CD4-positive, alpha-beta T cell (primary cell): ENCODE results near the gene B3GNT3. TPM values are rescaled to one million over a fixed set of nuclear protein-coding genes. Genes with fewer than 3 reads are reported as not detected.

Experiments used
- ATAC-seq: fragments of 200-7000 bp; cut with Tn5 transposase; one replicate; pipeline ENCODE4 v1.10.0; 2022; ENCODE audit warnings: mild to moderate bottlenecking; ENCODE audit not compliant: poor library complexity
- CTCF ChIA-PET: fragments of 350-600 bp; sonication (Branson Sonifier 250); formaldehyde crosslinking; loops from one replicate; lab custom pipeline; 2021; ENCODE audit warnings: antibody characterized with exemption, inconsistent platforms; lab: Charles Lee
- POLR2A ChIA-PET: fragments of 350-600 bp; sonication (Branson Sonifier 250); formaldehyde crosslinking; loops from one replicate; lab custom pipeline; 2021; ENCODE audit warnings: antibody characterized with exemption, inconsistent platforms; lab: Charles Lee
- DNase-seq, 14 experiments: peaks; one replicate each; pipeline ENCODE4 v3.0.0-alpha.2; 2013 to 2020; ENCODE audit warnings: mixed read lengths in 2 of 14
- H3K27ac ChIP-seq, 2 donors: one replicate each; pipeline versions ENCODE4 v1.5.1 to v1.7.0; 2013; ENCODE audit warnings: low read length in 2 of 2, low read depth in 1 of 2, mild to moderate bottlenecking in 1 of 2
- H3K27me3 ChIP-seq, 2 experiments: 1 replicate in 1 of 2; 2 replicates in 1 of 2; pipeline versions ENCODE4 v1.6.1 to v1.7.0; 2013; ENCODE audit warnings: low read length in 2 of 2, control low read depth in 1 of 2, mild to moderate bottlenecking in 1 of 2, moderate library complexity in 1 of 2; ENCODE audit not compliant: insufficient read depth in 2 of 2, control insufficient read depth in 1 of 2
- H3K36me3 ChIP-seq: one replicate; pipeline ENCODE4 v1.6.1; 2013; ENCODE audit warnings: low read length, control low read depth; ENCODE audit not compliant: insufficient read depth
- H3K4me1 ChIP-seq: one replicate; pipeline ENCODE4 v1.6.1; 2013; ENCODE audit warnings: low read length, control low read depth; ENCODE audit not compliant: insufficient read depth
- H3K4me3 ChIP-seq: one replicate; pipeline ENCODE4 v1.5.1; 2013; ENCODE audit warnings: mild to moderate bottlenecking, low read length, moderate library complexity
- H3K9me3 ChIP-seq, 2 experiments: 1 replicate in 1 of 2; 2 replicates in 1 of 2; pipeline versions ENCODE4 v1.6.1 to v1.7.0; 2013; ENCODE audit warnings: low read length in 2 of 2, mild to moderate bottlenecking in 2 of 2, control low read depth in 1 of 2, moderate library complexity in 1 of 2; ENCODE audit not compliant: control insufficient read depth in 1 of 2, insufficient read depth in 1 of 2
- H3K27ac Mint-ChIP-seq: one replicate; pipeline ENCODE4 v1.8.0; 2020; ENCODE audit warnings: mixed read lengths
- H3K27me3 Mint-ChIP-seq: one replicate; pipeline ENCODE4 v1.8.0; 2021; ENCODE audit warnings: mixed read lengths
- H3K36me3 Mint-ChIP-seq: one replicate; pipeline ENCODE4 v1.8.0; 2021; ENCODE audit warnings: low read depth, mixed read lengths
- H3K4me1 Mint-ChIP-seq: one replicate; pipeline ENCODE4 v1.8.0; 2021; ENCODE audit warnings: low read depth, mixed read lengths
- H3K4me3 Mint-ChIP-seq: one replicate; pipeline ENCODE4 v1.8.0; 2020; ENCODE audit warnings: mild to moderate bottlenecking, mixed read lengths
- H3K9me3 Mint-ChIP-seq: one replicate; pipeline ENCODE4 v1.8.0; 2020; ENCODE audit warnings: mixed read lengths
- intact Hi-C, 2 experiments: fragments of 100-400 bp; cut with DNase I in 1 of 2; cut with micrococcal nuclease in 1 of 2; formaldehyde crosslinking; loops; one replicate each; pipeline versions ENCODE4 v1.15.1 to v1.9.0; 2023 to 2025; cut with DNase I, micrococcal nuclease
- total RNA-seq, 174 experiments: library from RNA in 2 of 174; stranded (reverse) in 2 of 174; gene quantifications; one replicate each; pipeline ENCODE4 v1.2.3 and lab custom pipeline; 2021 to 2026
- TF ChIP-seq, protein P1 (sequence below): fragments of 200-600 bp; IDR thresholded peaks from one replicate; pipeline ENCODE4 v1.8.0; 2022; ENCODE audit warnings: antibody characterized with exemption, mild to moderate bottlenecking

The B3GNT3 gene
- total RNA-seq, 2 experiments from 2014 or later: 0.39 to 0.52 TPM

DNA sequence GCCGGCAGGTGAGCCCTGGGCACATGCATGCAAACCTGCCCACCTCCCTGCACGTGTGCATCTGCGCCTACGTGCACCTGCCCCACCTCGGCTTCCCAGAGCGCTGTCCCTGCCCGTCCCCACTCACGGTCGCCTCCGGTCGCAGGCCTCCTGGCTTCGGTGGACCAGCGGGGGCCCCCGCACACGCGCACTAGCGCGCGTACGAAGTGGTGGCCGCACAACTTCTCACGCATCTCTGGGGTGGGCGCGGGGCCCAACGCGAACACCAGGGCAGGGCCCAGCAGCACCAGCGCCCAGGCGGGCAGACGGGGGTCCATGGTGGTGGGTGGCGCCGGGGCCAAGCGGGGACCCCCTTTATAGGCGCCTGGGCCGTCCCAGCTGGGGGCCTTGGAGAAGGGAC, 26.3 kb downstream of the B3GNT3 start, which contains the start of gene INSL3:
INSL3 (minus strand) TSS at position 330 of the 400 bp plus-strand sequence; CDS start at position 317, 13 bp downstream.
- Histone ChIP-seq H3K4me1 (no peaks in the 10 kb centered on the region), H3K4me3 (no peak within 1 kb of the TSS), H3K27me3 (no peaks in the 10 kb centered on the region), H3K27ac (no peak within 1 kb of the TSS), H3K9me3 (no peaks in the 10 kb centered on the region), H3K36me3 (peaks cover 15% of the 10 kb centered on the region)
- Mint-ChIP-seq H3K4me1 (no peaks in the 10 kb centered on the region), H3K27me3 (no peaks in the 10 kb centered on the region), H3K27ac (no peak within 1 kb of the TSS), H3K9me3 (no peaks in the 10 kb centered on the region), H3K36me3 (peaks cover 21% of the 10 kb centered on the region), H3K4me3 (no peak within 1 kb of the TSS)
- ATAC-seq: no peak
- intact Hi-C loops: no loop called here
- TF ChIP-seq, protein P1, sequence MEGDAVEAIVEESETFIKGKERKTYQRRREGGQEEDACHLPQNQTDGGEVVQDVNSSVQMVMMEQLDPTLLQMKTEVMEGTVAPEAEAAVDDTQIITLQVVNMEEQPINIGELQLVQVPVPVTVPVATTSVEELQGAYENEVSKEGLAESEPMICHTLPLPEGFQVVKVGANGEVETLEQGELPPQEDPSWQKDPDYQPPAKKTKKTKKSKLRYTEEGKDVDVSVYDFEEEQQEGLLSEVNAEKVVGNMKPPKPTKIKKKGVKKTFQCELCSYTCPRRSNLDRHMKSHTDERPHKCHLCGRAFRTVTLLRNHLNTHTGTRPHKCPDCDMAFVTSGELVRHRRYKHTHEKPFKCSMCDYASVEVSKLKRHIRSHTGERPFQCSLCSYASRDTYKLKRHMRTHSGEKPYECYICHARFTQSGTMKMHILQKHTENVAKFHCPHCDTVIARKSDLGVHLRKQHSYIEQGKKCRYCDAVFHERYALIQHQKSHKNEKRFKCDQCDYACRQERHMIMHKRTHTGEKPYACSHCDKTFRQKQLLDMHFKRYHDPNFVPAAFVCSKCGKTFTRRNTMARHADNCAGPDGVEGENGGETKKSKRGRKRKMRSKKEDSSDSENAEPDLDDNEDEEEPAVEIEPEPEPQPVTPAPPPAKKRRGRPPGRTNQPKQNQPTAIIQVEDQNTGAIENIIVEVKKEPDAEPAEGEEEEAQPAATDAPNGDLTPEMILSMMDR: no peak
- DNase-seq: no peak
- POLR2A ChIA-PET: no interaction called here
- CTCF ChIA-PET: no interaction called here

- no peaks in the 10 kb centered on the region for H3K9me3 Mint-ChIP-seq
- Histone ChIP-seq H3K27ac (no peak overlapping the region), H3K36me3 (peaks cover 39% of the 10 kb centered on the region), H3K9me3 (no peaks in the 10 kb centered on the region), H3K4me3 (no peak overlapping the region), H3K4me1 (no peaks in the 10 kb centered on the region), H3K27me3 (no peaks in the 10 kb centered on the region)
- H3K4me3 Mint-ChIP-seq: no peak overlapping the region
- ATAC-seq (no peak), DNase-seq (no peak)
- no peaks in the 10 kb centered on the region for H3K27me3 Mint-ChIP-seq
- ChIA-PET POLR2A (interaction anchor here (0.7 to 1.2 kb wide), 3 partner anchors 21 to 27 kb away, joined by 3 to 4 read pairs (median 4); partner anchors contain the start of gene JAK3), CTCF (no interaction called here)
- H3K4me1 Mint-ChIP-seq: peaks cover 3% of the 10 kb centered on the region
- H3K27ac Mint-ChIP-seq: peak overlapping the region; percentile 17
- intact Hi-C loops: no loop called here
- peaks cover 50% of the 10 kb centered on the region for H3K36me3 Mint-ChIP-seq
- TF ChIP-seq, protein P1: no peak
Measured at GRCh38 chr19:17824339-17824738, 29.4 kb downstream of the B3GNT3 start.

DNA sequence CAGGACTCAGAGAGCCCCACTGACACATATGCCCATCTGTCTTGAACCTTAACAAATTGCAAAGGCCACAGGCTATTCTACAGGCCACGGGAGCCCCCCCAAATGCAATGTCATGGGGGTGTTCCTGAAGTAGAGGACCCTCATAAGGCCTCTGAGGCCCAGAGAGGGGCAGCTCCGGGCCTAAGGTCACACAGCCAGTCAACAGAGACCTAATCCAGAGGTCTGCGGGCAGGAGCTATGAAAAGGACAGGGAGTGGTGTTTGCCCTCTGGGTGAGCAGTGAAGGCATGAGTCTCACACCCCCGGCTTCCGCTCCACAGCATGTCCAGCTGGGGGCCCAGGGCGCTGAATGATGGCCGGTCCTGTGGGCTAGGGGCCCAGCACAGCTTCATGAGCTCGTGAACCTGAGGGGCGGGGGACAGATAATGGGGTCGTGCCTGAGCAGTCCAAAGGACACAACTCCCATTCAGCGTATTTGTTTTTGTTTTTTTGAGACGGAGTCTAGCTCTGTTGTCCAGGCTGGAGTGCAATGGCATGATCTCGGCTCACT, 31.6 kb downstream of the B3GNT3 start:
- peaks cover 59% of the 10 kb centered on the region for H3K36me3 ChIP-seq
- H3K27me3 ChIP-seq: no peaks in the 10 kb centered on the region
- ChIA-PET POLR2A (no interaction called here), CTCF (no interaction called here)
- intact Hi-C loops: no loop called here
- H3K27ac ChIP-seq: no peak overlapping the region
- ATAC-seq (no peak), DNase-seq (no peak)
- H3K4me1 Mint-ChIP-seq: peaks cover 7% of the 10 kb centered on the region
- TF ChIP-seq, protein P1: no peak
- no peak overlapping the region for H3K27ac Mint-ChIP-seq
- no peak overlapping the region for H3K4me3 Mint-ChIP-seq
- H3K36me3 Mint-ChIP-seq: peaks cover 73% of the 10 kb centered on the region
- no peaks in the 10 kb centered on the region for H3K4me1 ChIP-seq
- H3K27me3 Mint-ChIP-seq: no peaks in the 10 kb centered on the region
- no peak overlapping the region for H3K4me3 ChIP-seq
- H3K9me3 Mint-ChIP-seq: no peaks in the 10 kb centered on the region
- peaks cover 0 to 6% of the 10 kb centered on the region in 2 experiments for H3K9me3 ChIP-seq
